HepG2 (cell line): Measurements from ENCODE around the gene SETD1A. TPM values are rescaled to one million over a fixed set of nuclear protein-coding genes. Genes with fewer than 3 reads are reported as not detected.

ENCODE experiments used
- BATF2 ChIP-seq: sonication (generic); formaldehyde crosslinking; IDR thresholded peaks from 2 replicates; pipeline ENCODE4 v1.8.0; 2022; ENCODE audit warnings: mild to moderate bottlenecking, missing genetic modification reagents, moderate library complexity
- CREB1 ChIP-seq, 2 experiments: fragments of 450-650 bp in 1 of 2; IDR thresholded peaks; 2 replicates each; pipeline ENCODE4 v1.6.1; 2016 to 2017; ENCODE audit warnings: control low read depth in 1 of 2, mild to moderate bottlenecking in 1 of 2, missing compliant biosample characterization in 1 of 2, missing genetic modification characterization in 1 of 2
- FOSL2 ChIP-seq: sonication (generic); formaldehyde crosslinking; IDR thresholded peaks from 2 replicates; pipeline ENCODE4 v1.4.0; 2020; ENCODE audit warnings: missing genetic modification reagents
- GATA4 ChIP-seq: sonication (generic); IDR thresholded peaks from 2 replicates; pipeline ENCODE4 v1.6.1; 2016; ENCODE audit warnings: antibody characterized with exemption, low read depth, borderline replicate concordance
- HOXD1 ChIP-seq: sonication (generic); formaldehyde crosslinking; IDR thresholded peaks from 2 replicates; pipeline ENCODE4 v1.5.0; 2020; ENCODE audit warnings: missing genetic modification reagents
- KMT2B ChIP-seq: IDR thresholded peaks from 2 replicates; pipeline ENCODE4 v1.6.1; 2016; ENCODE audit warnings: missing genetic modification reagents, missing compliant biosample characterization
- MED8 ChIP-seq: sonication (generic); formaldehyde crosslinking; IDR thresholded peaks from 2 replicates; pipeline ENCODE4 v1.8.1; 2023; ENCODE audit warnings: mild to moderate bottlenecking, missing genetic modification reagents; ENCODE audit not compliant: insufficient replicate concordance
- PRPF4 ChIP-seq: fragments of 200-400 bp; formaldehyde crosslinking; IDR thresholded peaks from 2 replicates; pipeline ENCODE4 v1.6.1; 2016; ENCODE audit warnings: low read length, low read depth; ENCODE audit not compliant: poor library complexity, severe bottlenecking
- REXO4 ChIP-seq: sonication (generic); formaldehyde crosslinking; IDR thresholded peaks from 2 replicates; pipeline ENCODE4 v1.8.0; 2022; ENCODE audit warnings: missing genetic modification reagents, mild to moderate bottlenecking, borderline replicate concordance
- TARDBP ChIP-seq: sonication (generic); formaldehyde crosslinking; IDR thresholded peaks from 2 replicates; pipeline ENCODE4 v1.8.0; 2022; ENCODE audit warnings: mild to moderate bottlenecking, missing genetic modification reagents
- TGIF2 ChIP-seq: IDR thresholded peaks from 2 replicates; pipeline ENCODE4 v1.6.1; 2016; ENCODE audit warnings: control low read depth, missing compliant biosample characterization
- THAP11 ChIP-seq: IDR thresholded peaks from 2 replicates; pipeline ENCODE4 v1.6.1; 2016; ENCODE audit warnings: missing biosample characterization, missing genetic modification reagents
- TP53 ChIP-seq: sonication (generic); formaldehyde crosslinking; conservative IDR thresholded peaks from 2 replicates; pipeline ENCODE4 v1.4.0; 2020; ENCODE audit warnings: missing genetic modification reagents
- ZFY ChIP-seq: sonication (generic); formaldehyde crosslinking; IDR thresholded peaks from 2 replicates; pipeline ENCODE4 v1.4.0; 2020; ENCODE audit warnings: missing genetic modification reagents
- ZNF10 ChIP-seq: sonication (generic); formaldehyde crosslinking; IDR thresholded peaks from 2 replicates; pipeline ENCODE4 v1.4.0; 2020; ENCODE audit warnings: mild to moderate bottlenecking, low read depth, missing genetic modification reagents, borderline replicate concordance
- ZNF205 ChIP-seq: IDR thresholded peaks from 2 replicates; pipeline ENCODE4 v1.6.1; 2018; ENCODE audit warnings: missing biosample characterization, missing genetic modification reagents
- ZNF251 ChIP-seq: sonication (generic); formaldehyde crosslinking; IDR thresholded peaks from 2 replicates; pipeline ENCODE4 v1.9.0; 2021; ENCODE audit warnings: mild to moderate bottlenecking, missing genetic modification reagents
- ZNF629 ChIP-seq: sonication (generic); formaldehyde crosslinking; conservative IDR thresholded peaks from 2 replicates; pipeline ENCODE4 v1.5.0; 2020; ENCODE audit warnings: missing genetic modification reagents
- ZNF672 ChIP-seq: sonication (generic); formaldehyde crosslinking; IDR thresholded peaks from 2 replicates; pipeline ENCODE4 v1.8.1; 2022; ENCODE audit warnings: missing genetic modification reagents
- polyA plus RNA-seq, 8 experiments: library from polyadenylated mRNA; depleted of rRNA in 3 of 8; stranded (reverse) in 7 of 8; unstranded in 1 of 8; fragments of >200 nt; fragmentation: Illumina TruSeq in 4 of 8; extraction: Trizol in 4 of 8; gene quantifications; 2 replicates each; pipeline versions ENCODE4 v1.2.1 to v1.2.3, GENCODE V29; 2011 to 2016; ENCODE audit warnings: low read depth in 4 of 8, missing spikeins in 1 of 8, mixed read lengths in 1 of 8; ENCODE audit not compliant: insufficient read depth in 1 of 8
- total RNA-seq, 5 experiments: library from RNA; depleted of rRNA; stranded (reverse); fragments of >200 nt; fragmentation: Illumina TruSeq; extraction: Trizol; gene quantifications; 2 replicates each; pipeline ENCODE4 v1.2.3, GENCODE V29; 2016; ENCODE audit warnings: low read depth in 1 of 5
- TF ChIP-seq, protein P1 (sequence below): sonication (generic); formaldehyde crosslinking; IDR thresholded peaks from 2 replicates; pipeline ENCODE4 v1.4.0; 2020; ENCODE audit warnings: mild to moderate bottlenecking, low read depth, missing genetic modification reagents
- TF ChIP-seq, protein P2 (sequence below): sonication (generic); formaldehyde crosslinking; IDR thresholded peaks from 2 replicates; pipeline ENCODE4 v1.5.0; 2020; ENCODE audit warnings: missing genetic modification reagents
- TF ChIP-seq, protein P3 (sequence below): sonication (generic); formaldehyde crosslinking; IDR thresholded peaks from 2 replicates; pipeline ENCODE4 v1.9.0; 2021; ENCODE audit warnings: missing genetic modification reagents, mild to moderate bottlenecking, borderline replicate concordance
- TF ChIP-seq, protein P4 (sequence below): sonication (generic); formaldehyde crosslinking; IDR thresholded peaks from 2 replicates; pipeline ENCODE4 v1.4.0; 2020; ENCODE audit warnings: low read depth, mild to moderate bottlenecking, missing genetic modification reagents

The SETD1A gene
- total and polyA plus RNA-seq, 2 of the 13 experiments (the other 11 are each of a cell fraction or from before 2014, with no cell fraction given) = 3.8 to 5.6 TPM

GRCh38 chr16:30948667-30949649 lies 8.6 kb upstream of the SETD1A start, which contains the start of gene ORAI3 (continued):
- TF ChIP-seq REXO4 (CRISPR knock-in tag) (peak; percentile 58; the same call in 1 of the 2 replicates), ZFY (CRISPR knock-in tag) (peak; percentile 88), CREB1 (IDR thresholded peaks at IDR 0.05) (no peak), CREB1 (CRISPR knock-in tag; IDR thresholded peaks at IDR 0.05) (no peak), ZNF672 (no peak), HOXD1 (no peak), THAP11 (CRISPR knock-in tag) (peak; percentile 11; the same call in 1 of the 2 replicates), PRPF4 (no peak), FOSL2 (CRISPR knock-in tag) (no peak), ZNF205 (CRISPR knock-in tag) (no peak; the same call in 1 of the 2 replicates), ZNF10 (CRISPR knock-in tag) (no peak), BATF2 (CRISPR knock-in tag) (peak; percentile 43; the same call in 1 of the 2 replicates), ZNF251 (CRISPR knock-in tag) (no peak), TARDBP (CRISPR knock-in tag) (no peak; the same call in 1 of the 2 replicates), MED8 (peak; percentile 37), GATA4 (no peak), TP53 (CRISPR knock-in tag) (no peak), TGIF2 (CRISPR knock-in tag) (no peak), ZNF629 (peak; percentile 5; the same call in 1 of the 2 replicates), KMT2B (no peak)
- TF ChIP-seq, protein P1, sequence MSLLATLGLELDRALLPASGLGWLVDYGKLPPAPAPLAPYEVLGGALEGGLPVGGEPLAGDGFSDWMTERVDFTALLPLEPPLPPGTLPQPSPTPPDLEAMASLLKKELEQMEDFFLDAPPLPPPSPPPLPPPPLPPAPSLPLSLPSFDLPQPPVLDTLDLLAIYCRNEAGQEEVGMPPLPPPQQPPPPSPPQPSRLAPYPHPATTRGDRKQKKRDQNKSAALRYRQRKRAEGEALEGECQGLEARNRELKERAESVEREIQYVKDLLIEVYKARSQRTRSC (CRISPR knock-in tag) = 0 out of 2 replicates have a peak, but pooled peaks have one; percentile 15
- TF ChIP-seq, protein P2, sequence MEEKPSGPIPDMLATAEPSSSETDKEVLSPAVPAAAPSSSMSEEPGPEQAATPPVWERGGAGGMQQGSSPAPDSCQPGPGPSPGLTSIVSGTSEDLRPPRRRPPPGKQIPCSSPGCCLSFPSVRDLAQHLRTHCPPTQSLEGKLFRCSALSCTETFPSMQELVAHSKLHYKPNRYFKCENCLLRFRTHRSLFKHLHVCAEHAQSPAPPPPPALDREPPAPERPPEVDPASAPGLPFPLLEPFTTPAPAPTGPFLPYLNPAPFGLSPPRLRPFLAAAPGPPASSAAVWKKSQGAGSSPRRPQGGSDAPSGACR (CRISPR knock-in tag) = no peak; the same call in 1 of the 2 replicates
- TF ChIP-seq, protein P3, sequence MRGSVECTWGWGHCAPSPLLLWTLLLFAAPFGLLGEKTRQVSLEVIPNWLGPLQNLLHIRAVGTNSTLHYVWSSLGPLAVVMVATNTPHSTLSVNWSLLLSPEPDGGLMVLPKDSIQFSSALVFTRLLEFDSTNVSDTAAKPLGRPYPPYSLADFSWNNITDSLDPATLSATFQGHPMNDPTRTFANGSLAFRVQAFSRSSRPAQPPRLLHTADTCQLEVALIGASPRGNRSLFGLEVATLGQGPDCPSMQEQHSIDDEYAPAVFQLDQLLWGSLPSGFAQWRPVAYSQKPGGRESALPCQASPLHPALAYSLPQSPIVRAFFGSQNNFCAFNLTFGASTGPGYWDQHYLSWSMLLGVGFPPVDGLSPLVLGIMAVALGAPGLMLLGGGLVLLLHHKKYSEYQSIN (CRISPR knock-in tag) = no peak
- TF ChIP-seq, protein P4, sequence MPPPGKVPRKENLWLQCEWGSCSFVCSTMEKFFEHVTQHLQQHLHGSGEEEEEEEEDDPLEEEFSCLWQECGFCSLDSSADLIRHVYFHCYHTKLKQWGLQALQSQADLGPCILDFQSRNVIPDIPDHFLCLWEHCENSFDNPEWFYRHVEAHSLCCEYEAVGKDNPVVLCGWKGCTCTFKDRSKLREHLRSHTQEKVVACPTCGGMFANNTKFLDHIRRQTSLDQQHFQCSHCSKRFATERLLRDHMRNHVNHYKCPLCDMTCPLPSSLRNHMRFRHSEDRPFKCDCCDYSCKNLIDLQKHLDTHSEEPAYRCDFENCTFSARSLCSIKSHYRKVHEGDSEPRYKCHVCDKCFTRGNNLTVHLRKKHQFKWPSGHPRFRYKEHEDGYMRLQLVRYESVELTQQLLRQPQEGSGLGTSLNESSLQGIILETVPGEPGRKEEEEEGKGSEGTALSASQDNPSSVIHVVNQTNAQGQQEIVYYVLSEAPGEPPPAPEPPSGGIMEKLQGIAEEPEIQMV (CRISPR knock-in tag) = no peak
